Measurements from ENCODE around the gene TRAPPC5.

TRAPPC5 gene

DNA sequence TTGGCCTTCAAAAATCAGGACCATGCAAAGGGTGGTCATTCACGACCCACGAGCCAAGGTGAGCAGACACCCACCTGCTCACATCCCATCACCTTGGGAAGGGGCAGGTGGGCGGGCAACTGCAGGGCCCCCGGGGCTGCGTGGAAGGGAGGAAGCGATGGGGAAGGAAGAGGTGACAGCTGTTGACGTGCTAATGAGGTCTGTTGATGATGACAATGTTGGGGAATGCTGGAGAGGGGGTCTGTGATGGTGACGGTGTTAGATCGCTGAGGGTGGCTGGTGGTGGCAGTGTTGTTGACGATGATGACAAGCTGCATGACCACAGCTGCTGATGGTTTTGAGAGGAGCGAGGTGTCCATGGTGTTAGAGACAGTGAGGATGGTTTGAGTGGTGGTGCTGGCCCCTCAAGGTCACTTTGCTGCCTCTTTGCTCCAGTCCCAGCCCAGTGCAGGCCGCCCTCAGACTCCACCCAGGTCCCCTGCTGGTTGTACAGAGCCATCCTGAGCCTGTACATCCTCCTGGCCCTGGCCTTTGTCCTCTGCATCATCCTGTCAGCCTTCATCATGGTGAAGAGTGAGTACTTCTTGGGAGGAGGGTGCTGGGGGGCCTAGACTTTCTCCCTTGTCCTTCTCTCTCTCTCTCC, 2.8 kb upstream of the TRAPPC5 start:
- no peak for DNase-seq

DNA sequence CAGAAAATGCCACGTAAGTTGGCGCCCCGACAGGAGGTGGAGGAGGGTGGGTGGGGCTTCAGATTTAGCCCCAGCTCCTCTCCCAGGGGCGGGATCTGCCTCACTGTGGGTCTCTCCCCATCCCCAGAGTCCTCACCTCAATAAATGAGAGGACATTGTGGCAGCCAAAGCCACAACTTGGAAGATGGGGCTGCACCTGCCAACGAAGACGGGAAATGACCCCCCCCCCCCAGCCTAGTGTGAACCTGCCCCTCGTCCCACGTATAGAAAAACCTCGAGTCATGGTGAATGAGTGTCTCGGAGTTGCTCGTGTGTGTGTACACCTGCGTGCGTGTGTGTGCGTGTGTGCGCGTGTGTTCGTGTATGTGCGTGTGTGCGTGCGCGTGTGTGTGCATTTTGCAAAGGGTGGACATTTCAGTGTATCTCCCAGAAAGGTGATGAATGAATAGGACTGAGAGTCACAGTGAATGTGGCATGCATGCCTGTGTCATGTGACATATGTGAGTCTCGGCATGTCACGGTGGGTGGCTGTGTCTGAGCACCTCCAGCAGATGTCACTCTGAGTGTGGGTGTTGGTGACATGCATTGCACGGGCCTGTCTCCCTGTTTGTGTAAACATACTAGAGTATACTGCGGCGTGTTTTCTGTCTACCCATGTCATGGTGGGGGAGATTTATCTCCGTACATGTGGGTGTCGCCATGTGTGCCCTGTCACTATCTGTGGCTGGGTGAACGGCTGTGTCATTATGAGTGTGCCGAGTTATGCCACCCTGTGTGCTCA, 1.5 kb upstream of the TRAPPC5 start:
- DNase-seq, result peak; percentile 85

GRCh38 chr19:7679771-7680605, 645 bp upstream of the TRAPPC5 start:
- no peak for DNase-seq

- peak; percentile 97 for DNase-seq
Measured at GRCh38 chr19:7681340-7682174, 924 bp downstream of the TRAPPC5 start.

GRCh38 chr19:7682175-7682855, 1.7 kb downstream of the TRAPPC5 start:
- DNase-seq, result no peak

GRCh38 chr19:7685546-7686445, 5.2 kb downstream of the TRAPPC5 start:
- DNase-seq, result no peak

GRCh38 chr19:7687177-7687576, 6.5 kb downstream of the TRAPPC5 start:
- no peak for DNase-seq

DNA sequence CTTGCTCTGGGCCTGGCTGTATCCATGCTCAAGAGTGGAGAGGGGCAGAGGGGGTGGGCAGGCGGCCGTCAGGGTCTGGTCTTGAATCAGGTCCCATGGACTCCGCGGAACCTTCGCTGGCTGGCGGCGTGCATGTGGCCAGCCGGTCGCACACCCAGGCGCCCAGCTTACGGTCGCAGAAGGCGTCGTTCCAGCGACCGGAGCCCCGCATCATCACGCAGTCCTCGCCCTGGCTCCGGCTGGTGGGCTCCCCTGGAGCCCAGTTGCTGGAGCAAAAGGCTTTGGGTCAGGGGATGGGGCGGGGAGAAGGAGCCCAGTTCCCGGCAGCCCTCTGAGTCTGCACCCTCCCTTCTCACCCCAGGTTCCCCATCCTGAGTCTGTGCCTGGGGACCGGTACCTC, 8.5 kb downstream of the TRAPPC5 start:
- DNase-seq, result no peak

- no peak for DNase-seq
Measured at GRCh38 chr19:7690779-7691258, 10.2 kb downstream of the TRAPPC5 start.

DNA sequence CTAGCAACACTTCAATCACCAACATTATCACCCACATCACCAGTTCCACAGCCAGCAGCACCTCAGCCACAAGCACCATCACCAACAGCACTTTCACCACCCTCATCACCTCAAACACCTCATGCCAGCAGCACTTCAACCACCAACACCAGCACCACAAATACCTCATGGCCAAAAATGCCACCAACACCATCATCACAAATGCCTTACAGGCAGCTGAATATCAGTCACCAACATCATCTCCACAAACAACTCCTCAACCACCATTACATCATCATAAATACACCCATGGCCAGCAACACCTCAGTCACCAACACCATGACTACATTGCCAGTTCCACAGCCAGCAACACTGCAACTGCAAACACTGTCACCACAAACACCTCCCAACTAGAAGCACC, 10.9 kb downstream of the TRAPPC5 start:
- DNase-seq, result no peak

- no peak for DNase-seq
Measured at GRCh38 chr19:7692417-7693088, 11.9 kb downstream of the TRAPPC5 start.

DNA sequence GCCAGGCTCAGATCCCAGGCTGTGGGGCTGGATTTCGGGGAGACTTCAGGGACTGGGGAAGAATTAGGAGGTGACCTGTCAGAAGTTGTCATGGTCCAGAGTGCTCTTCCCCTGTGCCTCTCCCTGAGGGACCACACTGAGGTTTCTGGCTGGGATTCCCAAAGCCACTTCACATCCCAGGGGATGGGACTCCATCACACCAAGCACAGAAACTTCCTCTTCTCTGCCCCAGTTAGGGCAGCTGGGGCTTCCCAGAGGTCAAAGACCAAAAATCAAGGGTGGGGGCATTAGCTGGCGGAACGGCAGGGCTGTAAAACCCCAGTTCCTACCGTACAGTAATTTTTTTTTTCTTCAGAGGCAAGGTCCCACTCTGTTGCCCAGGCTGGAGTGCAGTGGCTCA, 13.9 kb downstream of the TRAPPC5 start:
- DNase-seq, result no peak

GRCh38 chr19:7697721-7698287, 17.2 kb downstream of the TRAPPC5 start:
- DNase-seq, result no peak

- DNase-seq, result no peak
Measured at GRCh38 chr19:7698583-7698982, 17.9 kb downstream of the TRAPPC5 start.

DNA sequence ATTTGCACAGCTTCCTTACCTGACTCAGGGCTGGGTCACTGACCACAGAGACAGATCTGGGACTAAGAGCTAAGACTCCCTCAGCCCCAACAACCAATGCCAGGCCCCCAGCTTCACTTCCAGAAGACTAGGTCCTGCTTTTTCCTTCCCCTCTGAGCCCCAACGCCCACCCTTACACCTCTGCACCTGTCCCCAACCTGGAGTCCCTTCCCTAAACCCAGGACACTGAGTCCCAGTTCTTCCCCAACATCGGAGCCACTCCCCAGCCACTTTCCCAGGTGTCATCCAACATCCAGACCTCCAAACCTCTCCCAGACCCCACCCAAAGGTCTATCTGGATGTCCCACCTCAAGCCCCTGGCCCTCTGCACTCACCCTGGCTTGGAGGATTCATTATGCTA, 18.4 kb downstream of the TRAPPC5 start:
- no peak for DNase-seq

GRCh38 chr19:7699417-7700401, 19.1 kb downstream of the TRAPPC5 start:
- peak; percentile 66 for DNase-seq

GRCh38 chr19:7701049-7701653, 20.5 kb downstream of the TRAPPC5 start:
- DNase-seq, result no peak
